ENCODE measurements around the gene SLC1A1.

SLC1A1 gene

GRCh38 chr9:4495537-4495936 lies 5.3 kb downstream of the SLC1A1 start:
- no peak overlapping the region for H3K27ac ChIP-seq
- TF ChIP-seq, protein P1, sequence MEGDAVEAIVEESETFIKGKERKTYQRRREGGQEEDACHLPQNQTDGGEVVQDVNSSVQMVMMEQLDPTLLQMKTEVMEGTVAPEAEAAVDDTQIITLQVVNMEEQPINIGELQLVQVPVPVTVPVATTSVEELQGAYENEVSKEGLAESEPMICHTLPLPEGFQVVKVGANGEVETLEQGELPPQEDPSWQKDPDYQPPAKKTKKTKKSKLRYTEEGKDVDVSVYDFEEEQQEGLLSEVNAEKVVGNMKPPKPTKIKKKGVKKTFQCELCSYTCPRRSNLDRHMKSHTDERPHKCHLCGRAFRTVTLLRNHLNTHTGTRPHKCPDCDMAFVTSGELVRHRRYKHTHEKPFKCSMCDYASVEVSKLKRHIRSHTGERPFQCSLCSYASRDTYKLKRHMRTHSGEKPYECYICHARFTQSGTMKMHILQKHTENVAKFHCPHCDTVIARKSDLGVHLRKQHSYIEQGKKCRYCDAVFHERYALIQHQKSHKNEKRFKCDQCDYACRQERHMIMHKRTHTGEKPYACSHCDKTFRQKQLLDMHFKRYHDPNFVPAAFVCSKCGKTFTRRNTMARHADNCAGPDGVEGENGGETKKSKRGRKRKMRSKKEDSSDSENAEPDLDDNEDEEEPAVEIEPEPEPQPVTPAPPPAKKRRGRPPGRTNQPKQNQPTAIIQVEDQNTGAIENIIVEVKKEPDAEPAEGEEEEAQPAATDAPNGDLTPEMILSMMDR (conservative IDR thresholded peaks at IDR 0.05): no peak

DNA sequence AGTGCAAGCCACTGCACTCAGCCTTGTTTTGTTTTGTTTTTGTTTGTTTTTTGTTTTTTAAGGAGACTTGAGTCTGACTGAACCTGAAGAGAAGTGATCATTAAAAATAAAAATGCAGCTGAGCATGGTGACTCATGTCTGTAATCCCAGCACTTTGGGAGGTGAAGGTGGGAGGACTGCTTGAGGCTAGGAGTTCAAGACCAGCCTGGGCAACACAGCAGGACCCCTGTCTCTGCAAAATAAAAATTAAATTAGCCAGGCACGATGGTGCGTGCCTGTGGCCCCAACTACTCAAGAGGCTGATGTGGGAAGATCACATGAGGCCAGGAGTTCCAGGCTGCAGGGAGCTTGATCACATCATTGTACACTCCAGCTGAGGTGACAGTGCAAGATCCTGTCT lies 6.2 kb downstream of the SLC1A1 start:
- no peak overlapping the region for H3K27ac ChIP-seq
- TF ChIP-seq, protein P1 (conservative IDR thresholded peaks at IDR 0.05): no peak

DNA sequence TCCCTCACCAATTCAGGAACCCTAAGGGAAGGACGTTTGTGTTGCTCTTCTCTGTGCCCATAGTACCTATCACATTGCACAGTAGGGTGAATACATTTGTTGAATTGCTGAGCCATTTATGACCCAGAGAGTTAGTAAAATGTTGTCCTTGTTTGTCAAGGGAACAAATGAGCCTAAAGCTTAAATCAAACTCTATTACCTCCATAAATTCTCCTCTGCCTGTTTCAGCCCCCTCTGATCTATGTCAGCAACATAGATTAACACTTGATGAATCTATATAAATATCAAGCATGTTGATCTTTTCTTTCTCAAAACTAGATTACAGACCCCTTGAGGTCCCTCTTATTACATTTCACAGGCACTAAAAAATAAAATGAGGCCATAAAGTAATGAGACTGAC lies 7.1 kb downstream of the SLC1A1 start:
- TF ChIP-seq, protein P1 (conservative IDR thresholded peaks at IDR 0.05): no peak
- H3K27ac ChIP-seq: no peak overlapping the region

DNA sequence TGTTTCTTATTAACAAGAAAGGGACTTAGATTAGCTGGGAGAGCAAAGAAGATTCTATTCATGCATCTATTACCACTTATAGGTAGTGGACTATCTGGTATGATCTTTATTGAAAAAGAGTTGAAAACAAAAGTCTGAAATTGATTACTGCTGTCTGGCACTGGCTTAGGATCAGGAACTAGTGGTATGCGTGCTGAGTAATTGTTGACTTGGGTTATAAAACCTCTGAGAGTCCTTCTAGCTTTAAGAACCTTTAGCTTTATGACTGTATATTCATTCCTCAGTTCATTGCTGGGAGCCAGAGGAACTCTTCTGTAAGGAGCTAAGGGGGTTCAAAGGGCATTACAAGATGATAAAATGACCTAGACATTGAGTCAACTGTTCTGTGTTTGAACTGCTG lies 7.6 kb downstream of the SLC1A1 start:
- TF ChIP-seq, protein P1 (conservative IDR thresholded peaks at IDR 0.05): no peak
- no peak overlapping the region for H3K27ac ChIP-seq

GRCh38 chr9:4499917-4500316 lies 9.6 kb downstream of the SLC1A1 start:
- H3K27ac ChIP-seq: no peak overlapping the region
- TF ChIP-seq, protein P1 (conservative IDR thresholded peaks at IDR 0.05): no peak

GRCh38 chr9:4501147-4501507 lies 10.9 kb downstream of the SLC1A1 start:
- TF ChIP-seq, protein P1 (conservative IDR thresholded peaks at IDR 0.05): no peak
- H3K27ac ChIP-seq: no peak overlapping the region

GRCh38 chr9:4502444-4502843 lies 12.2 kb downstream of the SLC1A1 start:
- TF ChIP-seq, protein P1 (conservative IDR thresholded peaks at IDR 0.05): no peak
- H3K27ac ChIP-seq: no peak overlapping the region

- no peak overlapping the region for H3K27ac ChIP-seq
- TF ChIP-seq, protein P1 (conservative IDR thresholded peaks at IDR 0.05): no peak
Observed at GRCh38 chr9:4503103-4503502, 12.8 kb downstream of the SLC1A1 start.
